Tibial nerve (tissue), 4 donors: ENCODE results near the gene DYNC1LI1.

Source experiments
- CTCF ChIP-seq, 5 experiments: fragments of 200-600 bp in 3 of 5; fragments of 450-650 bp in 2 of 5; sonication (generic) in 3 of 5; IDR thresholded peaks; one replicate each; pipeline ENCODE4 v1.5.1; 2016 to 2019; ENCODE audit warnings: antibody characterized with exemption in 5 of 5, mild to moderate bottlenecking in 3 of 5, moderate library complexity in 2 of 5
- EP300 ChIP-seq, 2 donors: sonication (generic); formaldehyde crosslinking; IDR thresholded peaks; one replicate each; pipeline ENCODE4 v1.6.1; 2017; ENCODE audit warnings: antibody characterized with exemption in 2 of 2, mild to moderate bottlenecking in 1 of 2

GRCh38 chr3:32570421-32571191 is at the start of gene DYNC1LI1:
- TF ChIP-seq CTCF (IDR thresholded peaks at IDR 0.05) (peak in 1 of 5 experiments; percentile 18), EP300 (IDR thresholded peaks at IDR 0.05) (peak in 1 of 2 donors; percentile 93)
